ENCODE results near the gene IVD. TPM values are rescaled to one million over a fixed set of nuclear protein-coding genes. Genes with fewer than 3 reads are reported as not detected.

IVD gene
- total and polyA plus RNA-seq, 9 of the 15 experiments (the other 6 are each of a cell fraction or from before 2014, with no cell fraction given): 0.15 to 4.5 (median 2.4) TPM

- no peak for TF ChIP-seq KLF10 (CRISPR knock-in tag; IDR thresholded peaks at IDR 0.05)
- TF ChIP-seq TCFL5 (CRISPR knock-in tag; conservative IDR thresholded peaks at IDR 0.05): no peak
- no peak for TF ChIP-seq BCL6 (CRISPR knock-in tag; IDR thresholded peaks at IDR 0.05)
- no peak for TF ChIP-seq TAL1 (IDR thresholded peaks at IDR 0.05)
- TF ChIP-seq NFIC (IDR thresholded peaks at IDR 0.05): no peak
- no peak for TF ChIP-seq DNMT1 (IDR thresholded peaks at IDR 0.05)
- no peak for TF ChIP-seq ZBED1 (IDR thresholded peaks at IDR 0.05)
- peak overlapping the region in 1 of 2 experiments; percentile 75; a peak in 2 of 4 replicates for H3K9ac ChIP-seq (ENCODE audit: insufficient read depth in 1 of 2, low read depth in 2 of 2, low read length in 2 of 2)
- ATAC-seq (no peak), DNase-seq (ENCODE audit: extremely low read depth in 1 of 4, low spot score in 3 of 4) (no peak), FAIRE-seq (no peak)
- CTCF ChIA-PET (ENCODE audit: low intra/inter-chr PET ratio): interaction anchor here (2.9 to 3.1 kb wide), 2 partner anchors 51 to 75 kb away, joined by 23 to 28 read pairs; no protein-coding TSS in a partner anchor
- H3K79me2 ChIP-seq (ENCODE audit: control insufficient read depth, insufficient read depth, low read length): no peaks in the 10 kb centered on the region
- no peaks in the 10 kb centered on the region for H3K9me1 ChIP-seq (ENCODE audit: control insufficient read depth, insufficient read depth, low read length)
- no peaks in the 10 kb centered on the region for H3K36me3 ChIP-seq (ENCODE audit: control insufficient read depth, insufficient read depth, low read length)
- no peak overlapping the region for H2AFZ ChIP-seq (ENCODE audit: low read depth, low read length)
- H4K20me1 ChIP-seq (replicated peaks; ENCODE audit: control insufficient read depth, insufficient read depth, low read length): no peaks in the 10 kb centered on the region
- H3K4me3 ChIP-seq: no peak overlapping the region
- no peaks in the 10 kb centered on the region for H3K27me3 ChIP-seq (ENCODE audit: control insufficient read depth in 2 of 2, insufficient read depth in 2 of 2, low read length in 2 of 2)
- POLR2A ChIA-PET: interaction anchor here (0.6 to 1.0 kb wide), 3 partner anchors 45 to 94 kb away, joined by 3 read pairs; no protein-coding TSS in a partner anchor
- WGBS (ENCODE audit: insufficient coverage, low coverage, missing lambda C conversion rate): 74% methylated on average over 10 of the region's 11 CpGs
- H3K9me3 ChIP-seq (replicated peaks; ENCODE audit: control insufficient read depth, insufficient read depth, low read depth, low read length): no peaks in the 10 kb centered on the region
- in situ Hi-C loops (cut with MboI) (loop anchor here (5.0 to 10.0 kb wide), 3 partner anchors 73 to 365 kb away; no protein-coding TSS in a partner anchor), intact Hi-C loops (cut with micrococcal nuclease) (loop anchor here (5.0 kb wide), 2 partner anchors 63 to 98 kb away; partner anchors contain the start of genes DISP2 and INAFM2)
- H3K27ac ChIP-seq (ENCODE audit: extremely low read depth, low read depth, low read length): no peak overlapping the region
- H3K4me1 ChIP-seq (replicated peaks in 1 of 2; ENCODE audit: control insufficient read depth in 2 of 2, insufficient read depth in 2 of 2, low read length in 2 of 2): peaks cover 0 to 14% of the 10 kb centered on the region in 2 experiments; a peak in 3 of 5 replicates
- BruUV-seq (replicated peaks): no TSS peak
- no peak overlapping the region for H3K4me2 ChIP-seq (ENCODE audit: insufficient read depth, low read length)
Observed at GRCh38 chr15:40420071-40420713, 14.6 kb downstream of the IVD start.
